Panc1 (cell line): ENCODE data around the gene INHA. TPM values are rescaled to one million over a fixed set of nuclear protein-coding genes. Genes with fewer than 3 reads are reported as not detected.

ENCODE experiments used
- ATAC-seq: fragments of 200-7000 bp; cut with Tn5 transposase; 2 replicates; pipeline ENCODE4 v1.9.1; 2020; ENCODE audit warnings: mild to moderate bottlenecking, moderate library complexity
- BruUV-seq: library from RNA; stranded (reverse); fragments of 400-500 nt; replicated peaks from 2 replicates; lab custom pipeline; 2021; lab: Mats Ljungman, UMichigan
- CTCF ChIA-PET: fragments of 300-600 bp; sonication (Branson Sonifier 250); formaldehyde crosslinking; loops from one replicate; lab custom pipeline; 2022; ENCODE audit warnings: antibody characterized with exemption; lab: Charles Lee
- POLR2A ChIA-PET: fragments of 300-600 bp; sonication (Branson Sonifier 250); formaldehyde crosslinking; loops from one replicate; lab custom pipeline; 2022; ENCODE audit warnings: antibody characterized with exemption; lab: Charles Lee
- DNase-seq: peaks from one replicate; pipeline ENCODE4 v3.0.0-alpha.2; 2010; ENCODE audit warnings: low read depth, low spot score
- H3K27ac ChIP-seq: 2 replicates; pipeline ENCODE4 v1.5.1; 2011; ENCODE audit warnings: mild to moderate bottlenecking, low read length, inconsistent platforms
- H3K27me3 ChIP-seq: fragments of 200-500 bp; sonication (Bioruptor generic); 2 replicates; pipeline ENCODE4 v1.6.0; 2014; ENCODE audit warnings: low read length, inconsistent platforms; ENCODE audit not compliant: control insufficient read depth, insufficient read depth
- H3K36me3 ChIP-seq: fragments of 200-500 bp; sonication (Bioruptor generic); 2 replicates; pipeline ENCODE4 v1.5.1; 2014; ENCODE audit warnings: inconsistent platforms, mild to moderate bottlenecking, low read length, moderate library complexity; ENCODE audit not compliant: control insufficient read depth, insufficient read depth
- H3K4me1 ChIP-seq: 2 replicates; pipeline ENCODE4 v1.5.1; 2011; ENCODE audit warnings: inconsistent platforms, mild to moderate bottlenecking, low read length, moderate library complexity; ENCODE audit not compliant: control insufficient read depth, insufficient read depth
- H3K4me3 ChIP-seq, 2 experiments: 2 replicates each; pipeline ENCODE4 v1.5.1; 2011 to 2012; ENCODE audit warnings: low read depth in 2 of 2, low read length in 2 of 2, mild to moderate bottlenecking in 2 of 2, inconsistent platforms in 1 of 2, moderate library complexity in 1 of 2
- H3K9me3 ChIP-seq: fragments of 200-500 bp; sonication (Bioruptor generic); 2 replicates; pipeline ENCODE4 v1.5.1; 2014; ENCODE audit warnings: low read depth, mild to moderate bottlenecking, inconsistent platforms, low read length, moderate library complexity; ENCODE audit not compliant: control insufficient read depth, insufficient read depth
- POLR2AphosphoS5 ChIP-seq: IDR thresholded peaks from 2 replicates; pipeline ENCODE4 v1.6.1; 2012; ENCODE audit warnings: mild to moderate bottlenecking, low read depth, low read length, moderate library complexity
- REST ChIP-seq, 2 experiments: IDR thresholded peaks; 2 replicates each; pipeline ENCODE4 v1.6.1; 2011 to 2012; ENCODE audit warnings: low read depth in 2 of 2, control low read depth in 1 of 2, low read length in 1 of 2, mild to moderate bottlenecking in 1 of 2, moderate library complexity in 1 of 2; ENCODE audit not compliant: insufficient read depth in 1 of 2
- SIN3A ChIP-seq: IDR thresholded peaks from 2 replicates; pipeline ENCODE4 v1.6.1; 2012; ENCODE audit warnings: low read depth, mild to moderate bottlenecking, low read length, moderate library complexity, borderline replicate concordance; ENCODE audit not compliant: insufficient read depth
- TCF7L2 ChIP-seq: IDR thresholded peaks from 2 replicates; pipeline ENCODE4 v1.6.1; 2011; ENCODE audit warnings: mild to moderate bottlenecking, low read depth, low read length, inconsistent platforms
- in situ Hi-C: cut with HindIII; loops from 2 replicates; pipeline ENCODE4 v1.10.0; 2016; ENCODE audit warnings: low sequenced_read_pairs, low pct_unique_long_range_greater_than_20kb
- intact Hi-C: fragments of 100-400 bp; cut with micrococcal nuclease; formaldehyde crosslinking; loops from one replicate; pipeline ENCODE4 v1.10.0; 2022; ENCODE audit not compliant: unreplicated experiment
- total RNA-seq: library from RNA; stranded (reverse); gene quantifications from one replicate; pipeline ENCODE4 v1.2.1, GENCODE V29; 2021; ENCODE audit not compliant: unreplicated experiment
- TF ChIP-seq, protein P1 (sequence below): fragments of 450-650 bp; IDR thresholded peaks from 2 replicates; pipeline ENCODE4 v1.5.1; 2017; ENCODE audit warnings: mild to moderate bottlenecking

The INHA gene
- total RNA-seq, 1 experiment from 2014 or later, result 1.2 TPM

DNA sequence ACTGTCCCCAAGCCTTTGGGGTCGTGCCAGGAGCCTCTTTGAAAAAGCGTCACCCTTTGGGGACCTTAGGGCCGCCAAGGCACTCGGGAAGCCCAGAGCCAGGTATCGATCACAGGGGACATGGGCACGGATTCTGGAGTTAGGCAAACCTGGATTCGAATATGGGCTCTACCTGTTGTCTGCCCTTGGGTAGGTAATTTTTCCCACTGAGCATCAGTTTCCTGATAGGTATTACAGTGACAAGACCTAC, 19.0 kb upstream of the INHA start:
- H3K9me3 ChIP-seq, result no peaks in the 10 kb centered on the region
- no TSS peak for BruUV-seq
- peaks cover 3% of the 10 kb centered on the region; the same call in 1 of the 2 replicates for H3K4me1 ChIP-seq
- intact Hi-C loops (no loop called here), in situ Hi-C loops (no loop called here)
- peak overlapping the region; percentile 51 to 64 for H3K4me3 ChIP-seq
- H3K27me3 ChIP-seq, result no peaks in the 10 kb centered on the region
- ATAC-seq (no peak), DNase-seq (no peak)
- H3K36me3 ChIP-seq, result no peaks in the 10 kb centered on the region
- TF ChIP-seq, protein P1, sequence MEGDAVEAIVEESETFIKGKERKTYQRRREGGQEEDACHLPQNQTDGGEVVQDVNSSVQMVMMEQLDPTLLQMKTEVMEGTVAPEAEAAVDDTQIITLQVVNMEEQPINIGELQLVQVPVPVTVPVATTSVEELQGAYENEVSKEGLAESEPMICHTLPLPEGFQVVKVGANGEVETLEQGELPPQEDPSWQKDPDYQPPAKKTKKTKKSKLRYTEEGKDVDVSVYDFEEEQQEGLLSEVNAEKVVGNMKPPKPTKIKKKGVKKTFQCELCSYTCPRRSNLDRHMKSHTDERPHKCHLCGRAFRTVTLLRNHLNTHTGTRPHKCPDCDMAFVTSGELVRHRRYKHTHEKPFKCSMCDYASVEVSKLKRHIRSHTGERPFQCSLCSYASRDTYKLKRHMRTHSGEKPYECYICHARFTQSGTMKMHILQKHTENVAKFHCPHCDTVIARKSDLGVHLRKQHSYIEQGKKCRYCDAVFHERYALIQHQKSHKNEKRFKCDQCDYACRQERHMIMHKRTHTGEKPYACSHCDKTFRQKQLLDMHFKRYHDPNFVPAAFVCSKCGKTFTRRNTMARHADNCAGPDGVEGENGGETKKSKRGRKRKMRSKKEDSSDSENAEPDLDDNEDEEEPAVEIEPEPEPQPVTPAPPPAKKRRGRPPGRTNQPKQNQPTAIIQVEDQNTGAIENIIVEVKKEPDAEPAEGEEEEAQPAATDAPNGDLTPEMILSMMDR, result no peak
- TF ChIP-seq SIN3A (no peak), REST (IDR thresholded peaks at IDR 0.05; ENCODE audit: insufficient read depth in 1 of 2, low read depth in 2 of 2, low read length in 1 of 2) (no peak), POLR2AphosphoS5 (no peak), TCF7L2 (no peak)
- H3K27ac ChIP-seq, result no peak overlapping the region
- CTCF ChIA-PET, result no interaction called here
- POLR2A ChIA-PET, result interaction anchor here (0.5 kb wide), 1 partner anchor 45 kb away, joined by 5 read pairs; no protein-coding TSS in a partner anchor

DNA sequence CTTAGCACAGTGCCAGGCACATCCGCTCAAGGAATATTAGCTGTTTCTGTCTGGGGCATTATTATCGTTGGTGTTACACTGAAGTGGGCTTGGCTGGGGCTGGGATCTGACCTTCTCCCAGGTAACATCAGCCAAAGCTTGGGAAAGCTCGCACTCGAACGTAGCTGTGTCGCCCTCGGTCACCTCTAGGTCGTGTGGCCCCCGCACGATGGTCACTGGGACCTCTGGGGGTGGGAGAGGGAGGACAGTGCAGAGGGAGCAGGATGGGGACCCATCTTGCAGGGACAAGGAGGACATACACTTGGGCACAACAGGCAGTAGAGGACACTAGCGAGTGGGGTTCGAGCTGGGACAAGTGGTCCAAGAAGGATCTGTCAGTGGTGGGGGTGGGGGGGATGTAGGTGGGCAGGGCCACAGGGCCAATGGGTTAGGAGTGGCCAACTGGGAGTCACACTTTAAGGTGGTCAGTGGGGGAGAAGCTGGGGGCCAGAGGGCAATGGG, 18.6 kb upstream of the INHA start:
- Histone ChIP-seq H3K4me3 (no peak overlapping the region), H3K27me3 (no peaks in the 10 kb centered on the region), H3K36me3 (no peaks in the 10 kb centered on the region), H3K9me3 (no peaks in the 10 kb centered on the region), H3K27ac (no peak overlapping the region), H3K4me1 (peaks cover 3% of the 10 kb centered on the region; the same call in 1 of the 2 replicates)
- ChIA-PET CTCF (no interaction called here), POLR2A (no interaction called here)
- TF ChIP-seq SIN3A, result no peak
- no peak for TF ChIP-seq REST (IDR thresholded peaks at IDR 0.05; ENCODE audit: insufficient read depth in 1 of 2, low read depth in 2 of 2, low read length in 1 of 2)
- no peak for TF ChIP-seq POLR2AphosphoS5
- TF ChIP-seq TCF7L2, result no peak
- TF ChIP-seq, protein P1, result no peak
- BruUV-seq, result no TSS peak
- in situ Hi-C loops, result no loop called here
- ATAC-seq, result no peak
- no peak for DNase-seq
- intact Hi-C loops, result no loop called here
